IMR-90 (cell line): ENCODE results near the gene WSB1. TPM values are rescaled to one million over a fixed set of nuclear protein-coding genes. Genes with fewer than 3 reads are reported as not detected.
A peak's percentile ranks its signal among the peaks of the same experiment; 100 is the strongest.

ENCODE experiments used
- ATAC-seq: fragments of 200-7000 bp; cut with Tn5 transposase; 2 replicates; pipeline ENCODE4 v1.9.1; 2020; ENCODE audit warnings: low read depth, mild to moderate bottlenecking, moderate library complexity
- BruUV-seq: library from RNA; stranded (reverse); fragments of 400-500 nt; replicated peaks from 2 replicates; lab custom pipeline; 2021; lab: Mats Ljungman, UMichigan
- CTCF ChIA-PET: fragments of 300-600 bp; formaldehyde crosslinking; extraction: SDS; loops from one replicate; lab custom pipeline; 2021; ENCODE audit warnings: antibody characterized with exemption; lab: Yijun Ruan, JAX
- POLR2A ChIA-PET: fragments of 300-600 bp; sonication (Branson Sonifier 250); formaldehyde crosslinking; loops from one replicate; lab custom pipeline; 2022; ENCODE audit warnings: antibody characterized with exemption; ENCODE audit not compliant: unreplicated experiment; lab: Charles Lee
- DNase-seq: peaks from one replicate; pipeline ENCODE4 v3.0.0; 2013
- H2AFZ ChIP-seq: replicated peaks from 2 replicates; pipeline ENCODE3; 2013; ENCODE audit warnings: low read length, mild to moderate bottlenecking; ENCODE audit not compliant: poor library complexity
- H2AK5ac ChIP-seq: 2 replicates; pipeline ENCODE4 v1.6.1; 2013; ENCODE audit warnings: low read depth, low read length, inconsistent platforms
- H2AK9ac ChIP-seq: replicated peaks from 2 replicates; pipeline ENCODE3; 2013; ENCODE audit warnings: mild to moderate bottlenecking, low read depth, low read length, moderate library complexity; ENCODE audit not compliant: poor library complexity
- H2BK120ac ChIP-seq: 2 replicates; pipeline ENCODE4 v1.6.1; 2013; ENCODE audit warnings: low read depth, low read length, inconsistent platforms
- H2BK15ac ChIP-seq: 3 replicates; pipeline ENCODE4 v1.6.1; 2013; ENCODE audit warnings: low read depth, low read length, inconsistent platforms
- H2BK20ac ChIP-seq: 2 replicates; pipeline ENCODE4 v1.6.1; 2013; ENCODE audit warnings: low read depth, mild to moderate bottlenecking, inconsistent platforms, low read length, moderate library complexity
- H2BK5ac ChIP-seq: 2 replicates; pipeline ENCODE4 v1.6.1; 2013; ENCODE audit warnings: mild to moderate bottlenecking, low read depth, low read length, inconsistent platforms; ENCODE audit not compliant: poor library complexity, severe bottlenecking
- H3K14ac ChIP-seq: replicated peaks from 2 replicates; pipeline ENCODE4 v1.6.1; 2013; ENCODE audit warnings: low read depth, low read length, inconsistent platforms
- H3K18ac ChIP-seq: 2 replicates; pipeline ENCODE4 v1.6.1; 2013; ENCODE audit warnings: low read depth, low read length, control low read depth
- H3K23ac ChIP-seq: 2 replicates; pipeline ENCODE4 v1.6.1; 2013; ENCODE audit warnings: low read depth, low read length, inconsistent platforms
- H3K27ac ChIP-seq: 2 replicates; pipeline ENCODE4 v1.5.1; 2013; ENCODE audit warnings: mild to moderate bottlenecking, control low read depth, low read length; ENCODE audit not compliant: insufficient read depth
- H3K27me3 ChIP-seq: 2 replicates; pipeline ENCODE4 v1.6.1; 2013; ENCODE audit warnings: low read length; ENCODE audit not compliant: control insufficient read depth, insufficient read depth
- H3K36me3 ChIP-seq: 2 replicates; pipeline ENCODE4 v1.6.1; 2013; ENCODE audit warnings: low read length, mixed read lengths; ENCODE audit not compliant: control insufficient read depth, insufficient read depth
- H3K4ac ChIP-seq: 2 replicates; pipeline ENCODE4 v1.6.1; 2013; ENCODE audit warnings: low read depth, low read length, inconsistent platforms
- H3K4me1 ChIP-seq: 2 replicates; pipeline ENCODE4 v1.6.1; 2013; ENCODE audit warnings: low read length, mixed read lengths; ENCODE audit not compliant: control insufficient read depth, insufficient read depth
- H3K4me2 ChIP-seq: 2 replicates; pipeline ENCODE4 v1.6.1; 2013; ENCODE audit warnings: low read depth, mild to moderate bottlenecking, control low read depth, low read length, moderate library complexity
- H3K4me3 ChIP-seq: 2 replicates; pipeline ENCODE4 v1.5.1; 2013; ENCODE audit warnings: low read depth, mild to moderate bottlenecking, control low read depth, low read length, moderate library complexity; ENCODE audit not compliant: insufficient read depth
- H3K56ac ChIP-seq: 2 replicates; pipeline ENCODE4 v1.6.1; 2013; ENCODE audit warnings: low read length, inconsistent platforms; ENCODE audit not compliant: insufficient read depth; ENCODE audit errors: extremely low read depth
- H3K79me1 ChIP-seq, 2 experiments: 2 replicates each; pipeline ENCODE4 v1.6.1; 2013; ENCODE audit warnings: low read length in 2 of 2, inconsistent platforms in 1 of 2, low read depth in 1 of 2
- H3K9ac ChIP-seq: 2 replicates; pipeline ENCODE4 v1.6.1; 2013; ENCODE audit warnings: low read depth, low read length, control low read depth
- H3K9me1 ChIP-seq: 2 replicates; pipeline ENCODE4 v1.6.1; 2013; ENCODE audit warnings: low read length, inconsistent platforms; ENCODE audit not compliant: insufficient read depth
- H3K9me3 ChIP-seq: 2 replicates; pipeline ENCODE4 v1.6.1; 2013; ENCODE audit warnings: low read length; ENCODE audit not compliant: control insufficient read depth, insufficient read depth
- H4K20me1 ChIP-seq: 2 replicates; pipeline ENCODE4 v1.6.1; 2013; ENCODE audit warnings: low read length, inconsistent platforms; ENCODE audit not compliant: insufficient read depth
- H4K5ac ChIP-seq: 2 replicates; pipeline ENCODE4 v1.6.1; 2013; ENCODE audit warnings: mild to moderate bottlenecking, low read depth, low read length, control low read depth
- H4K8ac ChIP-seq, 2 experiments: 2 replicates each; pipeline ENCODE4 v1.6.1; 2013; ENCODE audit warnings: low read depth in 2 of 2, low read length in 2 of 2, control low read depth in 1 of 2, inconsistent platforms in 1 of 2
- H4K91ac ChIP-seq: 2 replicates; pipeline ENCODE4 v1.6.1; 2013; ENCODE audit warnings: low read depth, low read length, inconsistent platforms; ENCODE audit not compliant: insufficient read depth
- CEBPB ChIP-seq: IDR thresholded peaks from 2 replicates; pipeline ENCODE4 v1.6.1; 2012; ENCODE audit warnings: low read depth, low read length, improper control_type of control experiment
- CTCF ChIP-seq: conservative IDR thresholded peaks from 2 replicates; pipeline ENCODE4 v1.5.1; 2012; ENCODE audit warnings: mild to moderate bottlenecking, low read depth, low read length, improper control_type of control experiment
- FOS ChIP-seq: fragments of 150-350 bp; IDR thresholded peaks from 2 replicates; pipeline ENCODE4 v1.6.1; 2016; ENCODE audit warnings: low read depth, low read length
- MAZ ChIP-seq: IDR thresholded peaks from 2 replicates; pipeline ENCODE4 v1.6.1; 2012; ENCODE audit warnings: low read depth, mild to moderate bottlenecking, low read length, improper control_type of control experiment, moderate library complexity, borderline replicate concordance
- MXI1 ChIP-seq: IDR thresholded peaks from 2 replicates; pipeline ENCODE4 v1.6.1; 2012; ENCODE audit warnings: low read depth, mild to moderate bottlenecking, low read length, moderate library complexity, borderline replicate concordance
- NFE2L2 ChIP-seq: fragments of 150-350 bp; IDR thresholded peaks from 2 replicates; pipeline ENCODE4 v1.6.1; 2016; ENCODE audit warnings: low read depth, mild to moderate bottlenecking, low read length
- RCOR1 ChIP-seq: IDR thresholded peaks from 2 replicates; pipeline ENCODE4 v1.6.1; 2012; ENCODE audit warnings: mild to moderate bottlenecking, low read length, improper control_type of control experiment; ENCODE audit not compliant: insufficient replicate concordance
- RFX5 ChIP-seq: IDR thresholded peaks from 2 replicates; pipeline ENCODE4 v1.8.0; 2012; ENCODE audit warnings: low read depth, mild to moderate bottlenecking, low read length, moderate library complexity
- WGBS, 2 experiments: methylation state at CpG; one replicate each; pipeline versions ENCODE4 v1.1.5 to v1.1.7; 2013; ENCODE audit warnings: missing lambda C conversion rate in 2 of 2; ENCODE audit not compliant: insufficient read length in 1 of 2; ENCODE audit errors: extremely low coverage in 2 of 2; 5-methylcytosine and 5-hydroxymethylcytosine counted together
- dilution Hi-C: fragments of 300-500 bp; cut with HindIII; formaldehyde crosslinking; loops from one replicate; pipeline ENCODE4 v1.14.3; 2018; ENCODE audit warnings: low sequenced_read_pairs; ENCODE audit not compliant: unreplicated experiment
- in situ Hi-C: fragments of 300-500 bp; cut with MboI; formaldehyde crosslinking; loops from 3 replicates; pipeline ENCODE4 v1.14.3; 2019; ENCODE audit warnings: low sequenced_read_pairs, inconsistent platforms, mixed read lengths
- intact Hi-C: fragments of 100-400 bp; cut with micrococcal nuclease; formaldehyde crosslinking; loops from 2 replicates; pipeline ENCODE4 v1.10.0; 2022
- polyA plus RNA-seq, 3 experiments: library from polyadenylated mRNA; depleted of rRNA; stranded (reverse); fragments of >200 nt; gene quantifications; 2 replicates each; pipeline ENCODE4 v1.2.3, GENCODE V29; 2012; ENCODE audit warnings: low replicate concordance in 1 of 3
- total RNA-seq: library from RNA; depleted of rRNA; stranded (reverse); fragments of >200 nt; gene quantifications from 2 replicates; pipeline ENCODE4 v1.2.3, GENCODE V29; 2012

The WSB1 gene
- total and polyA plus RNA-seq, 2 of the 4 experiments (the other 2 are of a cell fraction): 140 to 266 TPM

- BruUV-seq: no TSS peak
- peaks cover 7 to 19% of the 10 kb centered on the region in 2 experiments; a peak in 3 of 4 replicates for H3K79me1 ChIP-seq
- H2BK15ac ChIP-seq: no peak overlapping the region
- H3K9me1 ChIP-seq: peaks cover 6% of the 10 kb centered on the region
- H3K14ac ChIP-seq: no peak overlapping the region
- no peak overlapping the region for H3K18ac ChIP-seq
- H3K4me1 ChIP-seq: peaks cover 10% of the 10 kb centered on the region
- ATAC-seq (no peak), DNase-seq (no peak)
- H3K4me2 ChIP-seq: no peak overlapping the region
- H3K23ac ChIP-seq: no peak overlapping the region
- H3K9ac ChIP-seq: no peak overlapping the region
- 0 out of 2 replicates have a peak overlapping the region, but pooled peaks have one; percentile 37 for H2AK5ac ChIP-seq
- ChIA-PET CTCF (interaction anchor here (0.6 to 1.1 kb wide), 3 partner anchors 114 to 228 kb away, joined by 3 read pairs; no protein-coding TSS in a partner anchor), POLR2A (no interaction called here)
- intact Hi-C loops: loop anchor here (5.0 kb wide), 2 partner anchors 83 to 193 kb away; no protein-coding TSS in a partner anchor
- H3K27me3 ChIP-seq: no peaks in the 10 kb centered on the region
- H2AFZ ChIP-seq: peak overlapping the region; percentile 92
- no peaks in the 10 kb centered on the region for H4K20me1 ChIP-seq
- H4K91ac ChIP-seq: no peak overlapping the region
- H2AK9ac ChIP-seq: no peak overlapping the region
- no peak overlapping the region for H3K27ac ChIP-seq
- no peak overlapping the region for H2BK120ac ChIP-seq
- no peak for TF ChIP-seq RCOR1
- no peak for TF ChIP-seq CEBPB
- TF ChIP-seq MXI1: no peak
- no peak for TF ChIP-seq NFE2L2
- no peak for TF ChIP-seq CTCF
- TF ChIP-seq MAZ: no peak
- TF ChIP-seq RFX5: no peak
- TF ChIP-seq FOS: no peak
- H3K56ac ChIP-seq: no peak overlapping the region
- H2BK5ac ChIP-seq: no peak overlapping the region
- no peak overlapping the region for H3K4ac ChIP-seq
- H2BK20ac ChIP-seq: no peak overlapping the region
- in situ Hi-C loops: loop anchor here (5.0 kb wide), 1 partner anchor 248 kb away; no protein-coding TSS in a partner anchor
- WGBS, 2 experiments: 89% methylated on average over 21 of the region's 34 CpGs; no CpG with 5 or more reads in 1 of the 2 experiments
- H4K5ac ChIP-seq: no peak overlapping the region
- H3K9me3 ChIP-seq: no peaks in the 10 kb centered on the region
- H3K4me3 ChIP-seq: no peak overlapping the region
- dilution Hi-C loops: loop anchor here (25.0 kb wide), 1 partner anchor 112 kb away; no protein-coding TSS in a partner anchor
- no peaks in the 10 kb centered on the region for H3K36me3 ChIP-seq
- H4K8ac ChIP-seq: no peak overlapping the region
Observed at GRCh38 chr17:27349540-27350021, 55.7 kb downstream of the WSB1 start.
